ENCODE results near the gene LPAR4.
"Not testable (repeated sequence)": the region's sequence is repeated elsewhere in the genome, so short reads cannot be mapped to it uniquely, and the experiment has no call there.

LPAR4 gene

GRCh38 chrX:78747489-78747888 is at the start of gene LPAR4:
TSS of gene LPAR4 (plus strand) at chrX:78747720. CDS start at chrX:78754870, 7,150 bp downstream.
- DNase-seq (ENCODE audit: low read depth in 4 of 4, low spot score in 1 of 4) = no peak

- no peak for DNase-seq (ENCODE audit: low read depth in 4 of 4, low spot score in 1 of 4)
Measured at GRCh38 chrX:78706071-78706470, 41.4 kb upstream of the LPAR4 start.

GRCh38 chrX:78708262-78708661 is 39.3 kb upstream of the LPAR4 start:
- no peak for DNase-seq (ENCODE audit: low read depth in 4 of 4, low spot score in 1 of 4)

GRCh38 chrX:78708816-78709215 is 38.7 kb upstream of the LPAR4 start:
- DNase-seq (ENCODE audit: low read depth in 4 of 4, low spot score in 1 of 4) = no peak

- DNase-seq (ENCODE audit: low read depth in 4 of 4, low spot score in 1 of 4) = no peak
Measured at GRCh38 chrX:78710171-78710570, 37.3 kb upstream of the LPAR4 start.

- DNase-seq (ENCODE audit: low read depth in 4 of 4, low spot score in 1 of 4) = no peak
Measured at GRCh38 chrX:78712336-78712735, 35.2 kb upstream of the LPAR4 start.

GRCh38 chrX:78725287-78725686 is 22.2 kb upstream of the LPAR4 start:
- DNase-seq (ENCODE audit: low read depth in 4 of 4, low spot score in 1 of 4) = no peak

- no peak for DNase-seq (ENCODE audit: low read depth in 4 of 4, low spot score in 1 of 4)
Measured at GRCh38 chrX:78746496-78746895, 1.0 kb upstream of the LPAR4 start.

- no peak for DNase-seq (ENCODE audit: low read depth in 4 of 4, low spot score in 1 of 4)
Measured at GRCh38 chrX:78747971-78748370, 451 bp downstream of the LPAR4 start.

GRCh38 chrX:78748846-78749245 is 1.3 kb downstream of the LPAR4 start:
- DNase-seq (ENCODE audit: low read depth in 4 of 4, low spot score in 1 of 4) = no peak

GRCh38 chrX:78753571-78753970 is 6.1 kb downstream of the LPAR4 start:
- DNase-seq (ENCODE audit: low read depth in 4 of 4, low spot score in 1 of 4) = no peak

- no peak for DNase-seq (ENCODE audit: low read depth in 4 of 4, low spot score in 1 of 4)
Measured at GRCh38 chrX:78754917-78755316, 7.4 kb downstream of the LPAR4 start.

GRCh38 chrX:78759081-78759480 is 11.6 kb downstream of the LPAR4 start:
- no peak for DNase-seq (ENCODE audit: low read depth in 4 of 4, low spot score in 1 of 4)

- no peak for DNase-seq (ENCODE audit: low read depth in 4 of 4, low spot score in 1 of 4)
Measured at GRCh38 chrX:78769101-78769755, 21.7 kb downstream of the LPAR4 start.

- DNase-seq (ENCODE audit: low read depth in 4 of 4, low spot score in 1 of 4) = no peak
Measured at GRCh38 chrX:78769946-78770345, 22.4 kb downstream of the LPAR4 start.

GRCh38 chrX:78796916-78797315 is 49.4 kb downstream of the LPAR4 start:
- no peak for DNase-seq (ENCODE audit: low read depth in 4 of 4, low spot score in 1 of 4)

GRCh38 chrX:78800114-78800513 is 52.6 kb downstream of the LPAR4 start:
- DNase-seq (ENCODE audit: low read depth in 4 of 4, low spot score in 1 of 4) = no peak

- no peak for DNase-seq (ENCODE audit: low read depth in 4 of 4, low spot score in 1 of 4)
Measured at GRCh38 chrX:78800694-78801093, 53.2 kb downstream of the LPAR4 start.

GRCh38 chrX:78801522-78801921 is 54.0 kb downstream of the LPAR4 start:
- DNase-seq (ENCODE audit: low read depth in 4 of 4, low spot score in 1 of 4) = no peak

GRCh38 chrX:78802526-78802925 is 55.0 kb downstream of the LPAR4 start:
- DNase-seq (ENCODE audit: low read depth in 4 of 4, low spot score in 1 of 4) = not testable (repeated sequence)

Data from stimulated activated CD4-positive, alpha-beta T cell treated with anti-CD3 and anti-CD28 coated beads, Interleukin-1b, Interleukin-23, amount 100 ng/mL, for 24 hours (primary cell).